ENCODE data around the gene PSEN1. TPM values are rescaled to one million over a fixed set of nuclear protein-coding genes. Genes with fewer than 3 reads are reported as not detected.

Gene PSEN1
- total and polyA plus RNA-seq, 10 of the 15 experiments (the other 5 are each of a cell fraction or from before 2014, with no cell fraction given) = 8.9 to 32.3 (median 21.8) TPM

- TF ChIP-seq ATF7 (IDR thresholded peaks at IDR 0.05; ENCODE audit: low read depth) = no peak
- no peak for TF ChIP-seq TBL1XR1 (IDR thresholded peaks at IDR 0.05; ENCODE audit: low read depth, low read length)
- TF ChIP-seq MYC (IDR thresholded peaks at IDR 0.05; ENCODE audit: insufficient read depth, insufficient read length, insufficient replicate concordance, low read length, severe bottlenecking) = no peak
- no peak for TF ChIP-seq ZNF592 (IDR thresholded peaks at IDR 0.05)
- TF ChIP-seq, protein P1, sequence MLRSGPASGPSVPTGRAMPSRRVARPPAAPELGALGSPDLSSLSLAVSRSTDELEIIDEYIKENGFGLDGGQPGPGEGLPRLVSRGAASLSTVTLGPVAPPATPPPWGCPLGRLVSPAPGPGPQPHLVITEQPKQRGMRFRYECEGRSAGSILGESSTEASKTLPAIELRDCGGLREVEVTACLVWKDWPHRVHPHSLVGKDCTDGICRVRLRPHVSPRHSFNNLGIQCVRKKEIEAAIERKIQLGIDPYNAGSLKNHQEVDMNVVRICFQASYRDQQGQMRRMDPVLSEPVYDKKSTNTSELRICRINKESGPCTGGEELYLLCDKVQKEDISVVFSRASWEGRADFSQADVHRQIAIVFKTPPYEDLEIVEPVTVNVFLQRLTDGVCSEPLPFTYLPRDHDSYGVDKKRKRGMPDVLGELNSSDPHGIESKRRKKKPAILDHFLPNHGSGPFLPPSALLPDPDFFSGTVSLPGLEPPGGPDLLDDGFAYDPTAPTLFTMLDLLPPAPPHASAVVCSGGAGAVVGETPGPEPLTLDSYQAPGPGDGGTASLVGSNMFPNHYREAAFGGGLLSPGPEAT (IDR thresholded peaks at IDR 0.05; ENCODE audit: low read depth) = no peak
- no peak for TF ChIP-seq NFYA (IDR thresholded peaks at IDR 0.05; ENCODE audit: borderline replicate concordance, low read depth, low read length)
- TF ChIP-seq RB1 (IDR thresholded peaks at IDR 0.05; ENCODE audit: borderline replicate concordance) = no peak
- SMC1A ChIA-PET (ENCODE audit: uncharacterized antibody, unreplicated experiment) = no interaction called here
- no peak overlapping the region for H3K4me2 ChIP-seq (ENCODE audit: control insufficient read depth, insufficient read depth)
- H3K4me1 ChIP-seq (ENCODE audit: control insufficient read depth, insufficient read depth, low read length) = no peaks in the 10 kb centered on the region; the same call in 1 of the 2 replicates
- H4K20me1 ChIP-seq (ENCODE audit: control insufficient read depth, insufficient read depth) = no peaks in the 10 kb centered on the region
- H3K9me3 ChIP-seq (replicated peaks; ENCODE audit: control insufficient read depth, insufficient read depth, low read length) = no peaks in the 10 kb centered on the region
- ATAC-seq (no peak), FAIRE-seq (no peak), DNase-seq (ENCODE audit: low read depth, low spot score) (no peak)
- H3K9ac ChIP-seq (ENCODE audit: control insufficient read depth, insufficient read depth, low read length) = no peak overlapping the region
- no peak overlapping the region for H3K27ac ChIP-seq (ENCODE audit: control insufficient read depth, insufficient read depth)
- H3K4me3 ChIP-seq = no peak overlapping the region
- POLR2A ChIA-PET = no interaction called here
- WGBS (ENCODE audit: insufficient coverage, insufficient replicate concordance, low lambda C conversion rate, missing lambda C conversion rate) = 63% methylated on average over 18 of the region's 20 CpGs
- no peaks in the 10 kb centered on the region for H3K36me3 ChIP-seq (ENCODE audit: control insufficient read depth in 2 of 2, insufficient read depth in 2 of 2, low read length in 1 of 2)
- no peaks in the 10 kb centered on the region for H3K79me2 ChIP-seq (ENCODE audit: control insufficient read depth, insufficient read depth, low read length)
- in situ Hi-C loops (cut with MboI) = no loop called here
- intact Hi-C loops (cut with micrococcal nuclease; ENCODE audit: unreplicated experiment) = no loop called here
- H3K27me3 ChIP-seq (replicated peaks in 1 of 2; ENCODE audit: control insufficient read depth in 2 of 2, insufficient read depth in 2 of 2, low read length in 1 of 2) = no peaks in the 10 kb centered on the region
- no peak overlapping the region for H2AFZ ChIP-seq (ENCODE audit: control insufficient read depth, low read depth, low read length)
- BruUV-seq (replicated peaks) = no TSS peak
- RAD21 ChIA-PET (ENCODE audit: unreplicated experiment) = no interaction called here
- CTCF ChIA-PET = no interaction called here
Observed at GRCh38 chr14:73258845-73259611, 122.7 kb downstream of the PSEN1 start.

All from GM12878 (cell line).